Common myeloid progenitor, CD34-positive (primary cell): ENCODE measurements around the gene ANKRD44.
A peak's percentile ranks its signal among the peaks of the same experiment; 100 is the strongest.

ENCODE experiments used
- CTCF ChIA-PET: fragments of 350-600 bp; sonication (Branson Sonifier 250); formaldehyde crosslinking; loops from one replicate; lab custom pipeline; 2021; ENCODE audit warnings: antibody characterized with exemption; lab: Charles Lee
- POLR2A ChIA-PET: fragments of 350-600 bp; sonication (Branson Sonifier 250); formaldehyde crosslinking; loops from one replicate; lab custom pipeline; 2021; ENCODE audit warnings: antibody characterized with exemption; lab: Charles Lee
- DNase-seq, 3 donors: peaks; one replicate each; pipeline versions ENCODE4 v3.0.0 to v3.0.0-alpha.2; 2013
- H3K27ac ChIP-seq, 2 experiments: 1 replicate in 1 of 2; 2 replicates in 1 of 2; pipeline ENCODE4 v1.7.0; 2013; ENCODE audit warnings: inconsistent platforms in 2 of 2, low read length in 2 of 2, mild to moderate bottlenecking in 2 of 2, low read depth in 1 of 2, moderate library complexity in 1 of 2; ENCODE audit not compliant: severe bottlenecking in 2 of 2, insufficient read depth in 1 of 2, poor library complexity in 1 of 2
- H3K27me3 ChIP-seq, 5 experiments: replicated peaks in 2 of 5; 1 replicate in 3 of 5; 2 replicates in 2 of 5; pipeline versions ENCODE4 v1.6.1 to v1.7.0; 2013; ENCODE audit warnings: low read length in 4 of 5, mild to moderate bottlenecking in 2 of 5, moderate library complexity in 2 of 5, inconsistent platforms in 1 of 5; ENCODE audit not compliant: insufficient read depth in 5 of 5, control insufficient read depth in 4 of 5
- H3K36me3 ChIP-seq, 4 experiments: 1 replicate in 2 of 4; 2 replicates in 2 of 4; pipeline versions ENCODE4 v1.6.1 to v1.7.0; 2013; ENCODE audit warnings: low read length in 3 of 4, control low read depth in 1 of 4, mild to moderate bottlenecking in 1 of 4; ENCODE audit not compliant: control insufficient read depth in 4 of 4, insufficient read depth in 4 of 4
- H3K4me1 ChIP-seq, 4 experiments: 1 replicate in 3 of 4; 2 replicates in 1 of 4; pipeline versions ENCODE4 v1.6.1 to v1.7.1; 2013; ENCODE audit warnings: low read length in 3 of 4, mild to moderate bottlenecking in 3 of 4, control low read depth in 1 of 4, inconsistent platforms in 1 of 4, moderate library complexity in 1 of 4; ENCODE audit not compliant: control insufficient read depth in 4 of 4, insufficient read depth in 4 of 4; ENCODE audit errors: control extremely low read depth in 1 of 4
- H3K4me3 ChIP-seq, 7 experiments: 1 replicate in 4 of 7; 2 replicates in 3 of 7; pipeline versions ENCODE4 v1.5.1 to v1.7.0; 2013; ENCODE audit warnings: mild to moderate bottlenecking in 7 of 7, low read length in 6 of 7, moderate library complexity in 6 of 7, inconsistent platforms in 2 of 7, low read depth in 2 of 7, control low read depth in 1 of 7; ENCODE audit not compliant: insufficient read depth in 4 of 7, control insufficient read depth in 1 of 7; ENCODE audit errors: extremely low read depth in 1 of 7
- H3K9me3 ChIP-seq, 5 experiments: 1 replicate in 4 of 5; 2 replicates in 1 of 5; pipeline versions ENCODE4 v1.6.1 to v1.7.1; 2013; ENCODE audit warnings: low read length in 4 of 5, mild to moderate bottlenecking in 2 of 5, inconsistent platforms in 1 of 5, low read depth in 1 of 5, moderate library complexity in 1 of 5; ENCODE audit not compliant: control insufficient read depth in 4 of 5, insufficient read depth in 2 of 5; ENCODE audit errors: control extremely low read depth in 1 of 5
- WGBS: methylation state at CpG from one replicate; pipeline ENCODE4 v1.1.5; 2013; ENCODE audit not compliant: insufficient coverage; 5-methylcytosine and 5-hydroxymethylcytosine counted together

The ANKRD44 gene

GRCh38 chr2:197167608-197168314, 142.8 kb downstream of the ANKRD44 start:
- POLR2A ChIA-PET = no interaction called here
- CTCF ChIA-PET = interaction anchor here (0.6 to 6.7 kb wide), 22 partner anchors 9 to 373 kb away, joined by 3 to 128 read pairs (median 4); no protein-coding TSS in a partner anchor
- H3K36me3 ChIP-seq = peaks cover 0 to 2% (median 0%) of the 10 kb centered on the region in 4 experiments
- DNase-seq = no peak
- 97% methylated on average over 3 of the region's 3 CpGs for WGBS
- H3K4me1 ChIP-seq = peaks cover 2 to 7% (median 4%) of the 10 kb centered on the region in 4 experiments
- H3K9me3 ChIP-seq = no peaks in the 10 kb centered on the region
- no peak overlapping the region for H3K27ac ChIP-seq
- H3K4me3 ChIP-seq = no peak overlapping the region
- H3K27me3 ChIP-seq = no peaks in the 10 kb centered on the region

- H3K9me3 ChIP-seq = no peaks in the 10 kb centered on the region
- no peak for DNase-seq
- H3K4me3 ChIP-seq = no peak overlapping the region
- H3K27me3 ChIP-seq = no peaks in the 10 kb centered on the region
- H3K27ac ChIP-seq = no peak overlapping the region
- WGBS = 96% methylated on average over 7 of the region's 7 CpGs
- H3K36me3 ChIP-seq = peaks cover 0 to 2% (median 0%) of the 10 kb centered on the region in 4 experiments
- H3K4me1 ChIP-seq = peaks cover 2 to 14% (median 11%) of the 10 kb centered on the region in 4 experiments
- POLR2A ChIA-PET = interaction anchor here (0.7 kb wide), 1 partner anchor 260 kb away, joined by 3 read pairs; no protein-coding TSS in a partner anchor
- CTCF ChIA-PET = interaction anchor here (6.7 kb wide), 1 partner anchor 53 kb away, joined by 128 read pairs; no protein-coding TSS in a partner anchor
Measured at GRCh38 chr2:197165020-197165419, 145.6 kb downstream of the ANKRD44 start.

- H3K27me3 ChIP-seq = no peaks in the 10 kb centered on the region
- WGBS = 61% methylated on average over 39 of the region's 39 CpGs
- H3K4me3 ChIP-seq = peak overlapping the region in 1 of 7 experiments; percentile 6
- peaks cover 0 to 2% (median 0%) of the 10 kb centered on the region in 4 experiments for H3K36me3 ChIP-seq
- peaks cover 1 to 14% (median 11%) of the 10 kb centered on the region in 4 experiments for H3K4me1 ChIP-seq
- H3K9me3 ChIP-seq = no peaks in the 10 kb centered on the region
- no peak for DNase-seq
- ChIA-PET POLR2A (no interaction called here), CTCF (interaction anchor here (0.7 to 1.6 kb wide), 4 partner anchors 50 to 210 kb away, joined by 3 to 6 read pairs (median 3); partner anchors contain the start of gene ANKRD44)
- H3K27ac ChIP-seq = no peak overlapping the region
Measured at GRCh38 chr2:197164141-197164754, 146.3 kb downstream of the ANKRD44 start.

- H3K27me3 ChIP-seq = no peaks in the 10 kb centered on the region
- peaks cover 0 to 9% (median 7%) of the 10 kb centered on the region in 4 experiments for H3K4me1 ChIP-seq
- WGBS = 99% methylated on average over 12 of the region's 17 CpGs
- ChIA-PET POLR2A (no interaction called here), CTCF (interaction anchor here (1.2 to 1.6 kb wide), 4 partner anchors 15 to 211 kb away, joined by 3 to 6 read pairs (median 4); partner anchors contain the start of gene ANKRD44)
- no peaks in the 10 kb centered on the region for H3K9me3 ChIP-seq
- DNase-seq = no peak
- no peak overlapping the region for H3K27ac ChIP-seq
- H3K4me3 ChIP-seq = no peak overlapping the region
- H3K36me3 ChIP-seq = peaks cover 0 to 2% (median 0%) of the 10 kb centered on the region in 4 experiments
Measured at GRCh38 chr2:197163712-197164140, 146.9 kb downstream of the ANKRD44 start.

- ChIA-PET POLR2A (no interaction called here), CTCF (interaction anchor here (0.8 to 1.6 kb wide), 8 partner anchors 9 to 150 kb away, joined by 3 to 5 read pairs (median 4); no protein-coding TSS in a partner anchor)
- no peak overlapping the region for H3K27ac ChIP-seq
- peak overlapping the region in 1 of 7 experiments; percentile 19 for H3K4me3 ChIP-seq
- 34% methylated on average over 5 of the region's 5 CpGs for WGBS
- no peaks in the 10 kb centered on the region for H3K9me3 ChIP-seq
- peaks cover 0 to 8% (median 7%) of the 10 kb centered on the region in 4 experiments for H3K4me1 ChIP-seq
- peak; percentile 34 to 60 (median 50) for DNase-seq
- no peaks in the 10 kb centered on the region for H3K27me3 ChIP-seq
- peaks cover 0 to 2% (median 0%) of the 10 kb centered on the region in 4 experiments for H3K36me3 ChIP-seq
Measured at GRCh38 chr2:197161774-197162173, 148.8 kb downstream of the ANKRD44 start.

- Histone ChIP-seq H3K9me3 (peaks cover 0 to 4% (median 0%) of the 10 kb centered on the region in 5 experiments), H3K4me1 (peaks cover 0 to 8% (median 7%) of the 10 kb centered on the region in 4 experiments), H3K27ac (no peak overlapping the region), H3K27me3 (no peaks in the 10 kb centered on the region), H3K4me3 (no peak overlapping the region), H3K36me3 (peaks cover 0 to 2% (median 0%) of the 10 kb centered on the region in 4 experiments)
- WGBS = 75% methylated on average over 1 of the region's 4 CpGs
- ChIA-PET POLR2A (no interaction called here), CTCF (interaction anchor here (1.0 to 2.3 kb wide), 3 partner anchors 9 to 31 kb away, joined by 3 to 18 read pairs (median 3); no protein-coding TSS in a partner anchor)
- peak in 1 of 3 donors; percentile 15 for DNase-seq
Measured at GRCh38 chr2:197159661-197160211, 150.8 kb downstream of the ANKRD44 start.
